ENCODE results near the gene PHTF1.
"Not testable (repeated sequence)": the region's sequence is repeated elsewhere in the genome, so short reads cannot be mapped to it uniquely, and the experiment has no call there.

PHTF1 gene

GRCh38 chr1:113770031-113770430, 10.7 kb upstream of the PHTF1 start:
- no peak for DNase-seq

GRCh38 chr1:113769601-113769970, 10.3 kb upstream of the PHTF1 start:
- DNase-seq = no peak

DNA sequence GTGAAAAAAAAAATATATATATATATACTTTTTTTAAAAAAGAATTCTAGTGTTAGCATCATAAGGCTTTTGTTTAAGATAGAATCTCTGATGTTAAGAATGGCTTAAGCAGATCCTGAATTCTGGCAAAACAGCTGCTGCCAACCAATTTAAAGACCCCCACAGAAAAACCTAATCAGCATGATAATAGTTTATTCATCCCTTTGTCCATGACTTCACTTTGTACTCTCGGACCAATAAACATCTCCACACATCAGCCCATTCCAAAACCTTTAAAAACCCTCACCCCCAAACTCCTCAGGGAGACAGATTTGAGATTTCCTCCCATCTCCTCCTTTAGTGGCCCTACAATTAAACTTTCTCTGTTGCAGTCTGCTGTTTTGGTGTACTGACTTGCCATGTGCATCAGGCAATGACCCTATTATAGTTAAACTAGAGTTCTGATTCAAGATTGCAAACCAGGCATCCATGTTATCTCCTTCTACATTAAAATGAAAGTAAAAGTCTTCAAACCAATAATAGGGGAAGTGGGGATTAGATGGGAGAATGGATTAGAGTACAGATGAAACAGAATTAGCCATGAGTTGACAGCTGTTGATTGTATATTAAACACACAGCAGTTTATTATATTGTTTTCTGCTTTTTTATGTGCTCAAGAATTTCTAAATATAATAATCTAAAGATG, 9.8 kb upstream of the PHTF1 start:
- no peak for DNase-seq

DNA sequence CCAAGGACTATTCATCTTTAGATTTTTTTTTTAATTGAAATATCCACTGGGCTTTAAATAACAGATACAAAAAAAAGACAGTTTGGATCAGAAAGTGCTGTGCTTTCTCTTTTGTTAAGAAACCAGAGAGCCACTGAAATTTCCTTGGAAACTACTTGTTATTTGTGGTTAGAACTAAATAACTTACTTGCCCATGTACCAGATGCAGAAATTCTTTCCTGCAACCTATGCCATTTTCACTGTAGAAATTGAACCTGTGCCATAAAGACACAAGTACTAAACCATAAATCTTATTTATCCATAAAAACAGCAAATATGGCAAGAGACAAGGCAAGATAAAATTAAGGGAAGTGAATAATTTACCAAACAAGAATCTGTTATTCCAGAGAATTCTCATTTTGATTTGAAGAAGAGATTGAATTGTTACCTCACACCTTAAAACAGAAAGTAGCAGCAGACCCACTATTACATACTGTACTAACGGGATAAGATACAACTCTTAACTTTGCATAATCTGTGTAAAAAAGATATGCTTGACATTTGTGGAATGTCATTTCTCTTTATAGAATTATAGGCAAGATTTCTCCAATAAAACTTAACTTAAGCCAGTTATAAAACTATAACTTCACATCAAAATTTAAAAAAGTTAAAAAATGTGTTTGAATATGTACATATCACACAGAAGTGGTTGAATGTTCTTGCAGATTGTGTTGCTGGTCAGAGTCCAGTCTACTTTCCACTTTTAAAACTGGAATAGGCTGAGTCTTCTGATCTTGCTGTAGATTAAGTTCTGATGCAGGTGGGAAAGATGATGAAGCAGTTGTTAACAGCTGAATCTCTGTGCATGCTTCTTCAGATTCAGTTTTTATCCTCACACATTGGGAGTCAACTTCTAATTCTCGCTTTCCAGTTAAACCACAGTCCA, 6.3 kb upstream of the PHTF1 start:
- no peak for DNase-seq

- DNase-seq = no peak
Measured at GRCh38 chr1:113763661-113764060, 4.4 kb upstream of the PHTF1 start.

GRCh38 chr1:113761937-113762336, 2.7 kb upstream of the PHTF1 start:
- no peak for DNase-seq

- DNase-seq = no peak
Measured at GRCh38 chr1:113760102-113761080, 1.1 kb upstream of the PHTF1 start.

DNA sequence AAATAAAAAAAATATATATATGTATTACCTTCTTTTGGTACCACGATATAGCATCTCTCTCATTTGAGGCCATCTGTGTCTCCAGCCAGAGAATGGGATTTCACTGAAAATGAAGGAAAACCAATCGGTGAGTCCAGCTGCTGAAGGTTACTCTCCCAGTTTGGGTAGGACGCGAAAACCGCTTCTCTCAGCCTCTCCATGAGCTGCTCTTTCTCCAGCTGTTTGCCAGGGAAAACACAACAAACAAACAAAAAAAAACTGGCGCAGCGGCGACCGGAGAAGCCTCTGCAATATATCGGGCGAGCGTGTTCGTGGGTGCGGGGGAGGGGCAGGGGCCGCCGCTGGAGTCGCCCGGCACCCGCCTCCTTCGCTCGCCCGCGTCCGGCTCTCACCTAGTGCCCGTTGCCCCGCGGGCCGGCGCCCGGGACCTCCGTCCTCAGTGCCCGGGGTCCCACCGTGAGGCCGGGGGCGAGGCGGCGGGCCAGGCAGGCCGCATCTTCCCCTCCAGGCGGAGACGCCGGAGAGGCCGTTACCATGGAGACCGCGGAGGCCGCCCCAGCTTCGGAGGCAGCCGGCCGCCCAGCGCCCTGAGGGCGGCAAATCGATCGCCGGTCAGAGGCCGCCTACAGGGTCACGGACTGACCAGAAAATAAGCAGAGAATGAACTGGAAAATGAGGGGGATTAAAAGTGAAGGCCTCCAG, 504 bp downstream of the PHTF1 start:
- DNase-seq = peak; percentile 43 to 60

DNA sequence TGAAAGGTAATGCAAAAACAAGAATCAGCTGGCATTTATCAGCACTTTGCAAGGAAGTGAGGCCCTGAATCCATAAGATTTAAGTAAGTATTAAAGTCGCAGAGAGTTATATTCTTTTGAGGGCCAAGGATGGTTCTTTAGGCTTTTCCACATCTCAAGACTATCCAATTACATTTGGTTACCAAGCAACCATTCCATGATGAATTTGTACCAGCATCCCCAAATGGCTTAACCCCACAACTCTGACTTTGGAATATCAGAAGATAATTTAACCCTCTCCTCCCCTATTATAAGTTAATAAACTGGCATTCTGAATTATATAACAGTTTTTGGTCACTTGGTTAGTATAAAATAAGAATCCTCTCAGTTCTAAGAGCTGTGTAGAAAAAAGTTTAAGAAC, 2.8 kb downstream of the PHTF1 start:
- no peak for DNase-seq

- DNase-seq = not testable (repeated sequence)
Measured at GRCh38 chr1:113753333-113753732, 6.0 kb downstream of the PHTF1 start.

DNA sequence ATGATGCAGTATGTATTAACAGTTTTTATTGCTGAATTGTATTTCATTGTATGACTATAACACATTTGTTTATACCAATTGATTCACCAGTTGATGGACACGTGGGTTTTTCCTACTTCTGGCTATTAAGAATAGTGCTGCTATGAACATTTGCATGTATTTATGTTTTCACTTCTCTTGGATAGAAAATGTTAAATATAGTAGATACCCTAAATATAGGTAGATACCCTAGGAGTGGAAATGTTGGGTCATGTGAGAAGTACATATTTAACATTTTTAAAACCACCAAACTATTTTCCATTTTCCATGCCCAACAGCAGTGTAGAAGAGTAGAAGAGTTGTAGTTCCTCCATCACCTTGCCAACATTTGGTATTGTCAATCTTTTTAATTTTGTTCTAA, 7.8 kb downstream of the PHTF1 start:
- no peak for DNase-seq

DNA sequence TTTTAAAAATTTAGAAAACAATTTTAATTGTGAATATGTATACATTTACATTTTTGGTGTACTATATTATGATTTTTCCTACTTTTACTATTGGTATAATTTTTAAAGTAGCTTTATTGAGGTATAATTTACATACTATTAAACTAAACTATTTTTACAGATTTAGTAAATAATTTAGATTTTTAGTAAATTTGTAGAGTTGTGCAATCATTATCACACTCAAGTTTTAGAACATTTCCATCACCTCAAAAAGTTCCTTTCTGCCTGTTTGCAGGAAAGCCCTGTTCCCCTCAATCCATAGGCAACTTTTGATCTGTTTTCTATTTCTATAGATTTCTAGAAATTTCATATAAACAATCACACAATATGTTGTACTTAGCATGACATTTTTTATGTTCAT, 8.2 kb downstream of the PHTF1 start:
- DNase-seq = no peak

GRCh38 chr1:113749402-113749801, 9.9 kb downstream of the PHTF1 start:
- DNase-seq = no peak

DNA sequence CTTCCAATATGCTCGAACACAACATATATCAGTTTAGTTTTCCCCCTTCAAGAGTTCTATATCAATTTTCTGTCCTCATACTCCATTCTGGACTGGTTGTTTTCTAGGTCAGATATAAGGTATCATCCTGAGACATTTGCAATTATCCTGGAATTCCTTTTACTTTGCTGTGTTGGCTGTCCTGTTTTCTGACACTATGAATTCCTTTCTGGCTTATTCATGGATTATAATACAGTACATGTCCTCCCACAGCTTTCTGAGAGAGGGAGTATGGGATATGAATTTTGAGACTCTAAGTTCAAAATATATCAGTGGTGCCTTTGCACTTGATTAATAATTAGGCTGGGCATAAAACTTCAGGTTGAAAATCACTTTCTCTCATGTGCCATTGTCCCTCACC, 11.9 kb downstream of the PHTF1 start:
- no peak for DNase-seq

DNA sequence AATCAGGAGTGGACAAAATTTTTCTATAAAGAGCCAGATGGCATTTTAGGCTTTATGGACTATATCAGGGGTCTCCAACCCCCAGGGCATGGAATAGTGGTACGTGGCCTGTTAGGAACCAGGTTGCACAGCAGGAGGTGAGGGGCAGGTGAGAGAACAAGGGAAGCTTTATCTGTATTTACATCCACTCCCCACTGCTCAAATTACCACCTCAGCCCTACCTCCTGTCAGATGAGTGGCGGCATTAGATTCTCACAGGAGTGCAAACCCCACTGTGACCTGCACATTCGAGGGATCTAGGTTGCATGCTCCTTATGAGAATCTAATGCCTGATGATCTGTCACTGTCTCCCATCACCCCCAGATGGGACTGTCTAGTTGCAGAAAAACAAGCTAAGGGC, 13.9 kb downstream of the PHTF1 start:
- DNase-seq = no peak

- no peak for DNase-seq
Measured at GRCh38 chr1:113744114-113744513, 15.2 kb downstream of the PHTF1 start.

GRCh38 chr1:113742515-113742914, 16.8 kb downstream of the PHTF1 start:
- DNase-seq = no peak

- DNase-seq = no peak
Measured at GRCh38 chr1:113734357-113735055, 24.8 kb downstream of the PHTF1 start.

- no peak for DNase-seq
Measured at GRCh38 chr1:113732802-113733201, 26.5 kb downstream of the PHTF1 start.

- DNase-seq = no peak
Measured at GRCh38 chr1:113721010-113721409, 38.3 kb downstream of the PHTF1 start.

GRCh38 chr1:113718621-113719020, 40.7 kb downstream of the PHTF1 start:
- not testable (repeated sequence) for DNase-seq

- not testable (repeated sequence) for DNase-seq
Measured at GRCh38 chr1:113717506-113717905, 41.8 kb downstream of the PHTF1 start.
